NCI-H2227 treated with DMSO at 0.1 percent for 48 hours (cell line): Measurements from ENCODE around the gene UTS2B.

Experiments
- DNase-seq: peaks from one replicate; lab custom pipeline; 2025; lab: John Stamatoyannopoulos, UW

Gene UTS2B, protein sequence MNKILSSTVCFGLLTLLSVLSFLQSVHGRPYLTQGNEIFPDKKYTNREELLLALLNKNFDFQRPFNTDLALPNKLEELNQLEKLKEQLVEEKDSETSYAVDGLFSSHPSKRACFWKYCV

DNA sequence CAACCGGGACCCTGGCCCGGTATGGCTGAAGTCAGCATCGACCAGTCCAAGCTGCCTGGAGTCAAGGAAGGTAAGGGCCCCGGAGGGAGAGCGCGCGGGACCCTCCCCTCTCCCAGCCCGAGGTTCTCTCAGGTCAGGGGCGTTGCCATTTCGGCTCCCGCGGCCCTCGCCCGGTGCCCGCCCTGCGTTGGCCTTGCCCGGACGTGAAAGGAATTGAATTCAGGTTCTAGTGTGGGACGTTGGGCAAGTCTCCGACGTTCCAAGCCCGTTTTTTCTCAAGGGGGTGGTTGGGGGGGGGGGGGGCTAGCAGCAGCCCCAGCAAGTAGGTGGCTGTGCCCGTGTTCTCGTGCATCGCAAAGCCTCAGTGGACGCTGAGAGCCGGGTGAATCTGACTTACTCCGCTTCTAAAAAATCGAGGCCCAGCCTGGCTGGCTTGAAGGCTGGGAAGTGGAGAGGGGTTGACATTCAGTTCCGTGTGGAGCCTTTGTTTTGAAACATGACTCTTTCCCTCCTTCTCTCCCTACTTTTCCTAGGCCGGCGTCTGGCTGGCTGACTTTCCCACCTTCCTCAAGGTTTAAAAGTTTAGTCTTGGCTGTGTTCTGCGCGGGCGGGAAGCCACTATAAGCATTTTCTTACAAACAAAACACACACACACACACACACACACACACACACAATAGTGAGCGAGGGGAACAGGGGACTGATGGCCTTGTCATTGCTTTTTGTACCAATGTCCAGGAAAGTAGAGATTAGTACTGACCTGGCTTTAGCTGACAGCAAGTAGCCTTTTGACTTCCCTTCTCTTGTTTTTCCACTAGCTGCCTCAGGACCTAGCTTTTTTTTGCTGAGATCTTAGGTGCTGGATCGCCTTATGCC, at the start of gene UTS2B:
Gene UTS2B (minus strand): TSS at position 873 of the 876 bp plus-strand sequence. CDS start 48,337 bp downstream, outside the sequence.
- DNase-seq = peak; percentile 22

DNA sequence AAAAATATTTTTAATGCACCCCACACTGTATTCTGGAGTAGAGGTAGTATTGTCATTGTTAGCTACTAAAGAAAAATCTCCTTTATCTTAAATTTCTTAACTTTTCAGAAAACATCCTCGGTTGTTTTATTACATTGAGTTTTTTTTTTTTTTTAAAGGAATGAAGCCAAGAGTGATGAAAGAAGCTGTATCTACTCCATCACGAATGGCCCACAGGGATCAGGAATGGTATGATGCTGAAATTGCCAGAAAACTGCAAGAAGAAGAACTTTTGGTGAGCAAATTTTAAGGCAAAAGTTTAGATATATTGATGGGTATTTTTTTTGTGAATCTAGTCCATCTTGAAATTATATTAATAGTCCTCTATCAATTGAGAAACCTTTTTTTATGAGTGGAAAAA, 49.7 kb upstream of the UTS2B start:
- no peak for DNase-seq

DNA sequence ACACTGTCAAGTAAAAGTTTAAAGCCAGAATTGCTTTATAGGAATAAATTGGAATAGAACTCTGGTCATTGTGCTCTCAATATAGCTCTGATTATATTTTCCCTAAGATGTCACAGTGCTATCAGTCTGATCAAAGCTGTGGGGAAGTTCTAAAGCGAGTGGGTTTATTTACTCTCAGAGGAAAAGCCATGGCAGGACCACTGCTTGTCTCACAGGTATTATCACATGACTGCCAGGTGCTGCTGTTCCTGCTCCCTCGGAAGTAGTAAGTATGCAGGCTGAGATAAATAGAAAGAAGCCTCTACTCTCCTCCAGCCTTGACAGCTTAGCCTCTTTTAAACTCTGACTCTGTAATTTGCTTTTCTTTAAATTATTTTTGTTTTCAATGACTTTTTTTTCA, 49.1 kb upstream of the UTS2B start:
- no peak for DNase-seq

DNA sequence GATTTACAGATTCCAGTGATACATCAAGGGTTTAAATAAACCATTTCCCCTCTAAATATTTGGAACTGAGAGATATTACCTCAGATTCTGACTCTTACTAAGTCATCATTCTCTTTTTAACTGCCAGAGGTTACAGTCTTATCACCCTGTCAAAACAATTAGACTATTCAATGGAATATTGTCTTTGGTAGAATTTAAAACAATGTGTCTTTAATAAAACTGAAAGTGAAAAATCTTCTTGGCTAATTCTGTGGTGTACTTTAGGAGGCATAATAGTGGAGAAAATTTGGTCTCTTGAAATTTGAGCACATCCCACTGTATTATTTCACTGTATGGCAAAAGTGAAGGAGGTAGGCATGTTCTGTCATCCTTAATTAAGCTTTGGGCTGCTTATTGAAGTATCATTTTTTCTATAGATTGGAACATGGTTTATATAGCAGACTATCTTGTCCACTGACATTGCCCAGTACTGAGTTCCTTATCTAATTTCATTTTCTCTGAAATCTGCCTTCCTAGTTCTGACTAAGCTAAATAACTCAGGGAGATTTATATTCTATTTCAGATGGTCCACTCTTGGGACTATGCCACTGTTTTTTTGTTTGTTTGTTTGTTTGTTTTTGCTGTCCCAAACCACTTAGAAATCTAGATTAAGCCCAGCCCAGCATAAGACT, 48.0 kb upstream of the UTS2B start:
- DNase-seq = no peak

DNA sequence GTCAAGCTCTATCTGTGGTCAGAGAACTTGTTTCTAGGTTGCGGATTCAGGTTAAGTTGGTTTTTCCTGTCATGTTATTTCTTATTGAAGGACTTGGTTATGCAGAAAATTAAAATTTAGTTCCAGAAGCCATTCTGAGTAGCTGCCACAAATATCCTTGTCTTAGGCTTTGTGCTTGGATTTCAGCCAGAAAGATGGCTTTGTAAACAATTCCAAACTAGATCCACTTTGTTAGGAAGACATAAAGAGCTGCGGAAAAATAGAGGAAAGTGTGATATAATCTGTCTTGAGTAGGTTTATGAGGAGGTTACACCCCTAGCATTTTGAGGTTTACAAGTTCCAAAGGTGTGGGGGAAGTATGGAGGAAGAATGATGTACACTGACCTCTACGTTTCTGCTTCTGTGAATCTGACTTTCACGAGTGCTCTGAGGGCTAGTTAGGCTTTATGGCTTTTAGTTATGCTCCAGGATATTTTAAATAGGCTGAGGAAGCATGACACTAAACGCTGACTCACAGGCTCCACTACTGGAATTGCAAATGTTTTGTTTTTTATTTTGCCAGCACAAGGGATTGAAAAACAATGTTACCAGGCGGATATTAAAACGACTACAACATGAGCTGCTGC, 46.3 kb upstream of the UTS2B start:
- DNase-seq = no peak

DNA sequence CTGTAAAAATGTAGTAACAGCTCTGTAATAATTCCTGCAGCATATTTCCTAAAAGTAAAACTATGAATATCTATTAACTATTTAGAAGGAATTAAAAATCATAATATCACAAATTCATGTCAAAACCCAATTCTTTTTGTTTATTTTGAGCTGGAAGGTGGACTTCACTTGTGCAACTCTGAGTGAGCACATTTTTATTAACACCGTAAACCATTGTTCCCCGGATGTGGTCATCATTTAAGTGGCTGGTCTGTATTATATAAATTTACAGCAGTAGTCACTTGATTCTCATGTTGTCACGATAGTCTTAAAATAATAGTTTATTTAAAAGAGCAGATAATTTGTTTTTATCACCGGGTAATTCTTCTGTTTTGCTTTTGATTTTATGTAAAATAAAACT, 43.0 kb upstream of the UTS2B start:
- DNase-seq = no peak

DNA sequence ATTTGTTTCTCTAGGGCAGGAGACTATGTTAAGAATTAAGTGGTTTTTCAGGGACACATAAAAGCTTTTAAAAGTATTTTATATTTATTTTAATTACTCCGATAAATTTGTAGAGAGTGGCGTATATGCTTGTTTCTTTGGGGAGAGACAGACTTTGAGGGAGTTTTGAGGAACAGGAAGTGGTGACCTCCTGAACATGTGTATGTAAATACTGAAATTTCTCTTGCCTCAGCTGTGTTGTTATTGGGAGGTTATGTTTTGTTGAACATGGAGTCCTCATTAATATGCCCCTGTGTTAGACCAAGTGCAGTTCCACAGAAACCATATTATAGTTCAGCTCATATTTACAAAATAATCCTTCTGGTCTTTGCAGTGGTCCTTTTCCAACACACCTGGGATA, 41.8 kb upstream of the UTS2B start:
- no peak for DNase-seq

DNA sequence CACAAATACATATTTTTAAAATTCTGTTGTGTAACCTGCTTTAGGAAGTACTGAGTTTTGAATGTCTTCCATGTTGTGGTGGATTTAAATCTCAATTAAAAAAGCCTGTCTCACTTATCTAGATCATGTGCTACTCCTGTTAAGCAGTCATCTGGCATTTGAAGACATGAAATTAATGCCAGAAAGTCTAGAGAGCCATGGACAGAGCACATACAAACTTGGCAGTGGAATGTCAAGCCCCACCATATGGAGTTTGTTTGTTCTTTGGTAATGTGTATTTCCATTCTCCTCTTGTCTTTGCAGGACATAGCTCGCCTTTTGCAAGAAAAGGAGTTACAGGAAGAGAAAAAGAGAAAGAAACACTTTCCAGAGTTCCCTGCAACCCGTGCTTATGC, 39.3 kb upstream of the UTS2B start:
- no peak for DNase-seq

DNA sequence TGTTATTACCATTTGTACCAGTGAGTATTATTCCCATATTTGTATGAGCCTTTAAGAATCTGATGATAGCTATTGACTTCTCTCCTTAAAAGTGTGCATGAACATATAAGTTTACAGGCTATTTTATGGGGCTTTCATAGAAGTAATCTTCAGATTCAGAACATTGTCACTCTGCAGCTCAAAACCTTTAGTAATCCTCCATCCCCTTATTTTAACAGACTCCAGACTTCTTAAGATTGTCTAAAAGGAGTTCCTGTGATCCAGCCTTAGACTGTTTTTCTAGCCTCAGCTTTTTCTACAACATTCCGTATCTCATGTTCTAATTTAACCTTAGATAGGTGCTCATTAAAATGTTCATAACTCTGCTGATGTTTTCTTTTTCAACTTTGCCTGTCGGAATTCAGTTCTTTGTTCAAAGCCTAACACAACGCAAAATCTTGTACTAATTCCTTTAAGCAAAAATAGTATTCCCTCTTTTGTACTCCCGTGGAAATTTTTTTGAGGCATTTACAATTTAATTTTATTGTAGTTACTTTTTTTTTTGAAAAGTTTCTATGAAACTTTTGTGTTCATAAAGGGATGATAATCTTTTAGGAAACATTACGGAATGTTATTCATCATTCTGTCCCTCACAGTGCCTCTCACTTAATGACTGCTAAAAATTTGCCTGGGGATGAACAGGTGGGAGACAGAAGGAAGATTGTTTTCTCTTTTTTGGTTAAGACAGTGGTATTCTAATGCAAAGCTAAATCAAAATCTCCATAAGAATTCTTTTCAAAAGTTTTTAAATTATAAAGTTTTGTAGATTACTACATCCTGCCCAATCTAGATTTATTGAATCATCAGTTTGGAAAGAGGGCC, 38.7 kb upstream of the UTS2B start:
- no peak for DNase-seq

DNA sequence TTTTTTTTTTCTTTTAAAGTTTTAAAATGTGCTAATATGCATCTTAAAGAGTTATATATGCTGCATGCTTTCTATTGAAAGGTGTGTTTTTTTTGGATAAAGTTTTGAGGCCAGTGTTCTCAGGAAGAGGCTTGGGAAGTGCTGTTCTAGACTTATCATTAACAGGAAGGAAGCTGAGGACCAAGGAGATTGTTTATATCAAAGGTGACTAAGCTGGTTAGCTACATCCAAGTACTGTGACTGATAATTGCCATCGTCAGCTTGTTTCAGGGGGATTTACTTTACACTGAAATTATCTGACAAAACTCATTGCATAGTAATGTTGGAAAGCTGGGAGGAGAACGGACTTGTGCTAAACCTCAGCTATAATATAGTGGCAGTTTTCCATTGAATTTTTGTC, 36.3 kb upstream of the UTS2B start:
- no peak for DNase-seq

DNA sequence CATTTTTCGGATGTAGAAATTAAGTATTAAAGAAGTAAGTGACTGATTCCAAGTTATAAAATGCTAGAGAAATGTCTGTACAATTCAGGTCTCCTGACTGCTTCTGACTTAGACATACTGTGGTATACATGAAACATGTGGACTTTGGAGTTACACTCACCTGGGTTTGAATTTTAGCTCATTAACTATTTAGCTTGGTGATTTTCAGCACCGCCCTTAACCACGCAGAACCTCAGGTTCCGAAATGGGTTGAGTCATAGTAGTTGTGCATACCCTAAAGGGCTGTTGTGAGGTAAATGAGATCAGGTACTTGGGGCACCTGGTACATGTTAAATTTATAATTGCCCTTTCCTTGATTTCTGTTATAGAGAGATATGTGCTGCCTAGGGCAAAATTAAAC, 32.9 kb upstream of the UTS2B start:
- no peak for DNase-seq

DNA sequence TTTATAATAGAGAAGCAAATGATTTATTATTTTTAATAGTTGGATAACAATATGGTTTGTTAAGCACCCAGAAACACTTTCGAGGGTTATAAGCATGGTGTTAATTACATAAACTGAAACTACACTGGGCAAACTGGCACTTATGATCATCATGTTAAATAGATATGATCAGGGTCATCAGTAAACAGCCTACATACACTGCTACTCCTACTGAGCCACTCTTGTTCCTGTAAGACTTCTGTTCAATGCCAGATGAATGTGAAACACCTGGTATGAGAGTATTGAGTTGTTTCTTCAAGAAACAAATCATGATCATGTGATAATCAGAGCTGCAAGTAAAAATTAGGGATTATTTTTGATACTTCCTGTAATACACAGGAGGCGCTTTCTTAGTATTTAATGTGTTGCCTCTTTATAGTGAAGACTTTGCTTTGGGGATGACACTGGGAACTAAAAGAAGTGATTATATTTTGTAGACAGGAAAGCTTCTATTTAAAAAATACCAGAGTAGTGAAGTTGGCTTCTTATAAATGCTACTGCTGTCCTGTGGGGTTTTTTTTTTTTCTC, 32.3 kb upstream of the UTS2B start:
- DNase-seq = no peak

DNA sequence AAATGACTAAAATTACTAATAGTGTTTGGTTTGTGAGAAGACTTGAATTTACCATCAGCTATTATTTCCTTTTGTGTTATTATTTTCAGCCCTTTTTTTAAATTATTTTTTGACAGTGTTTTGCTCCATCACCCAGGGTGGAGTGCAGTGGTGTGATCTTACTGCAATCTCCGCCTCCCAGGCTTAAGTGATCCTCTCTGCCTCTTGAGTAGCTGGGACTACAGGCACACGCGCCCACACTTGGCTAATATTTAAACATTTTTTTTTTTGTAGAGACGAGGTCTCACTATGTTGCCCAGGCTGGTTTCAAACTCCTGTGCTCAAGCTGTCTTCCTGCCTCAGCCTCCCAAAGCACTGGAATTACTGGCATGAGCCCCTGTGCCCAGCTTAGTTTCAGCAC, 31.7 kb upstream of the UTS2B start:
- no peak for DNase-seq

DNA sequence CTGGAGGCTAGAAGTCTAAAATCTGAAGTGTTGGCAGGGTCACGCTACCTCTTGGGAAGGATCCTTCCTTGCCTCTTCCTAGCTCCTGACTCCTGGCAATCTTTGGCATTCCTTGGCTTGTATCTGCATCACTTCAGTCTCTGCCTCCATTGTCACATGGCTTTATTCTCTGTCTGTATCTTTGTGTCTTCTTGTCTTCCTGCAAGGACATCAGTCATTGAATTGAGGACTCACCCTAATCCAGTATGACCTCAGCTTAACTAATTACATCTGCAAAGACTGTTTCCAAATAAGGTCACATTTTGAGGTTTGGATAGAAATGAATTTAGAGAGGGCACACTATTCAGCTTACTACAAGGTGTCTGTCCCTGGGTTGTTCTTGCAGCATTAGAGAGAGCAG, 31.1 kb upstream of the UTS2B start:
- no peak for DNase-seq

DNA sequence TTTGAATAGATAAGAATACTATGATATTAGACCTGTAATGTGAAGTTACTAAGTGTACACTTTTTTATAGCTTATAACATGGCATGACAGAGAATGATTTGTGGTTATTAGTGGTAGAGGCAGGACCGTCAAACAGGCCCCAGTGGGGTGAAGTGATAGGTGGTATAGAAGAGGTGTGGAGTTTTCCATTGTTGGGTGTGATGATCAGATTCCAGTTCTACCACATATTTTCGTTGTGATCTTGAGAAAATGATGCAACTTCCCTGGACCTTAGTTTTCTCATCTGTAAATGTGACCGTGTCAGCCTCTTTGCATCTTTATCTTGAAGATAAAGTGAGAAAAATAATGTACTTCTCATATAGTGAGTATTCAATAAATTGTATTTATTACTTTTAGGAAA, 30.3 kb upstream of the UTS2B start:
- DNase-seq = no peak

DNA sequence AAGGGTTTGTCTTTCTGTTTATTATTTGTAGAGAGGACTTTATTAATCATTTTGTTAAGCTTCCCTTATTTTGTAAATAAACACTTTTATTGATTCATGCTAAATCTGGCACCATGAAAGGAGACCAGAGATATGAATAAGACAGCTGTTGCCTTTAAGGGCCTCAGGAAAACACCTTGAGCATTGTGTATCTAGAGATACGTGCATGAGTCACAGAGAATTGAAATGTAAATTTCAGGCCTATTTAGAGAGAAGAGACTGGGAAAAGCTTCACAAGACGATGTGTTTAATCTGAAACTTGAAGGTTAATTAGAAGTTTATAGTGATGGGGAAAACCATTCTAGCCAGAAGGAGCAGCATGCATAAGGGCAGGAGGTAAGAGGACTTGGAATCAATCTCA, 28.6 kb upstream of the UTS2B start:
- DNase-seq = no peak

DNA sequence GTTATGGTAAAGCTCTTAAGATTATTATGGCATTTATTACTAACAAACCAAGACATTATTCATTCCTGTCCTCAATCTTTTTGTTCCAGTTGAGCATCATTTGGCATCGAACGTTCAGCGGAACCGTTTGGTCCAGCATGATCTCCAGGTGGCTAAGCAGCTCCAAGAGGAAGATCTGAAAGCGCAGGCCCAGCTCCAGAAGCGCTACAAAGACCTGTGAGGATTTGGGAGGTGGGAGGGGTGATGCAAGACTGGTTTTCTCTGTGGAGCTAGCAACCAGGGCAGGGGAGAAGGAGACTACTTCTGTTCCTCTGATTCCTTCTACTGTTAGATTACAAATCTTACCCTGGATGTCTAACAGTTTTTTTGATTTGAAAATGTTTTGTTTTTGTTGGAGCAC, 27.6 kb upstream of the UTS2B start:
- no peak for DNase-seq

DNA sequence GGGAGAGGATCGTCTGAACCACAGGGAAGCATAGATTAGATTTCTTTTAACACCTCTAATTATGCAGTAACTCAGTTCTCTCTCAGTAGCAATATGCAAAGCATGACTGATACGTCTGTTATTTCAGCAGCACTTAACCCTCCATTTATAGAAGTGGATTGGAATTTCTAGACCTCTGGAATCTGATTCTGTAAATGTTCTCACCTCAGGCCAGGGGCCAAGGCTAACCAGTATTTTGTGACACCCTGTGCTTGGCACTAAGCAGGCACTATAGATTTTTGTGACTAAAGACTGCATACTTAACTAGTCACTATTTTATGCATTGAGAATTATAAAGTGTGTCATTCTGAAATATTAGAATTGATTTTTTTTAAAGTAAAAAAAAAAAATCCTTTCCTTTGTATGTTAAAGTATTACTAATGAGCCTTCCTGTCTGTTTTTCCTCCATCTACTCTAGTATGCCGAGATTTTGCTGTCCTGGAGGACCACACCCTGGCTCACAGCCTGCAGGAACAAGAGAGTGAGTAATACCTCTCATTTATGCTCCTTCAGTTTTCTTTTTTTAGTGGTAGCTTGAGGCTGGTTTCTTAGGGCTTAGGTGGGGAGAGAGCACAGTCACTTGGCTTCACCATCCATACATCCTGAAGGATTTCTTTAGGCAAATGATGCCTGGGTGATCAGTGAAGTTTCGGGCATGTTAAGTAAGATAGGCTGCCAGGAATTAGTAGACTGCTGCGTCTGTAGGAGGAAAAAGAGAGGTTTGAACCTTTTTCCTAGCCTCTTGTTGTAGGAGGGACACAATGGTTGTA, 26.5 kb upstream of the UTS2B start:
- no peak for DNase-seq

DNA sequence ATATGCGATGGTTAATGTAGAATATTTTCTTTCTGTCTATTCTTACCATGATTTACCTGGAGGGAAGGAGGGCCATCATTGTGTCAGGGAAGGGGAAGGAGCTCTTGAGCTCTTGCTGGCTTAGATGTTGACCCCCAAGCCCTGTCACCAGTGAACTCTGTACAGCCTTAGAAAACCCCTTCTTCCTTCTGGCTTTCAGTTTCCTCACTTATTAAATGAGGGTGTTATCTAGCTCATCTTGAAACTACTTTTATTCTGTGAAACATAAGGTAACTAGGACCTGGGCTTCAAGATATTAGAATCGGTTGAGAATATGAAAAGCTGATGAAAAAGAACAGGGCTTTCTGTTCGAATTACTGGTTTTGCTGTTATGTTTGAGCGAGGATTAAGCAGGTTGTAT, 25.1 kb upstream of the UTS2B start:
- DNase-seq = no peak

DNA sequence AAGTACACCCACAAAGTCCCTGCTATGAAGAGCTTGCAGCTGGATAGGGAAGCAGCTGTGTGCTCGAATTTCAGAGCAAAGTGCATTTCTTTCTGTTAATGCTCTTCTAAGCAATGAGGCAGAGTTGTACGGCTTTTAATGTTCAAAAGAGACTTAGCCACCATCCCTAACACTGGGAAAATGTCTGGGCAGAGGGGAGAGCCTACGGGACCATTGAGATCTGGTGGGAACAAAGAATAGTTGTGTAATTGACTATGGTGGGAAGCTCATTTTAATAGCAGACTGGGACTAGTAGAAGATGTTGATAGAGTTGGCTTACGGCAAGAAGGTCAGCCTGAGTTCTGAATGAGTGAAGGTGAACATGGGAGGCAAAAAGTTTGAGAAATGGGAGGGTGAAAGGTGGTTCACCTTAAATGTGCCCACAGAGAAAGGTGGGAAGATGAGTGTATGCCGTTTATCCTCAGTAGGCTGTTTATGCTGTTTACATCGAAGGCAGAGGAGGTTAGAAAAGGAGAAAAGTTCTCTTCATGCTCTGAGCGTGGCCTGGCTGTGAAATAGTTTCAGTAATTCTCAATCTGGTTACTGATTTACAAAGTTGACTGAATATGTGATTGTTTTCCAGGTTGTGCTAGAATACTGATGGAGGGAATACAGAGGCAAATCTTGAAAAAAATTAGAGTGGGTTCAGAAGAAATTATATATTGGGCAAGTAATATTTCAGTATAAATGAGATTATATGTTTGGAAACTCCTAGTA, 22.9 kb upstream of the UTS2B start:
- DNase-seq = no peak
